GM21786 (cell line): ENCODE data around the gene NDUFV1.
"Not testable (repeated sequence)": the region's sequence is repeated elsewhere in the genome, so short reads cannot be mapped to it uniquely, and the experiment has no call there.

ENCODE experiments used
- ATAC-seq: cut with Tn5 transposase; IDR thresholded peaks from one replicate; pipeline ENCODE4 v1.9.1; 2021; ENCODE audit not compliant: unreplicated experiment

The NDUFV1 gene

GRCh38 chr11:67606492-67607295 lies at the start of gene NDUFV1:
Gene NDUFV1 (plus strand): TSS chr11:67606936. CDS start chr11:67607005, 69 bp downstream.
- ATAC-seq = peak; percentile 94

GRCh38 chr11:67558084-67558772 lies 48.5 kb upstream of the NDUFV1 start:
- no peak for ATAC-seq

- peak; percentile 79 for ATAC-seq
Observed at GRCh38 chr11:67561971-67562619, 44.6 kb upstream of the NDUFV1 start.

- no peak for ATAC-seq
Observed at GRCh38 chr11:67562963-67563704, 43.6 kb upstream of the NDUFV1 start.

GRCh38 chr11:67563705-67564114 lies 43.0 kb upstream of the NDUFV1 start:
- ATAC-seq = not testable (repeated sequence)

- ATAC-seq = no peak
Observed at GRCh38 chr11:67564230-67564629, 42.5 kb upstream of the NDUFV1 start.

GRCh38 chr11:67571443-67571842 lies 35.3 kb upstream of the NDUFV1 start:
- no peak for ATAC-seq

- ATAC-seq = no peak
Observed at GRCh38 chr11:67572305-67572704, 34.4 kb upstream of the NDUFV1 start.

GRCh38 chr11:67572747-67573419 lies 33.9 kb upstream of the NDUFV1 start:
- ATAC-seq = no peak

GRCh38 chr11:67574938-67575337 lies 31.8 kb upstream of the NDUFV1 start:
- ATAC-seq = no peak

GRCh38 chr11:67576735-67577475 lies 29.8 kb upstream of the NDUFV1 start:
- no peak for ATAC-seq

- no peak for ATAC-seq
Observed at GRCh38 chr11:67577951-67578350, 28.8 kb upstream of the NDUFV1 start.

GRCh38 chr11:67581469-67581868 lies 25.3 kb upstream of the NDUFV1 start:
- no peak for ATAC-seq

- ATAC-seq = no peak
Observed at GRCh38 chr11:67582011-67582410, 24.7 kb upstream of the NDUFV1 start.

GRCh38 chr11:67583247-67584204 lies 23.2 kb upstream of the NDUFV1 start, which contains the start of gene GSTP1:
Gene GSTP1 (plus strand): TSS chr11:67583812. CDS start chr11:67583844, 32 bp downstream.
- ATAC-seq = peak; percentile 60

- ATAC-seq = no peak
Observed at GRCh38 chr11:67584205-67584880, 22.4 kb upstream of the NDUFV1 start.

- no peak for ATAC-seq
Observed at GRCh38 chr11:67584881-67585873, 21.6 kb upstream of the NDUFV1 start.
